UCSD-AML1 (cell line): ENCODE results near the gene RTL10.

ENCODE experiments used
- DNase-seq: peaks from one replicate; lab custom pipeline; 2025; ENCODE audit not compliant: unreplicated experiment; lab: John Stamatoyannopoulos, UW

The RTL10 gene

GRCh38 chr22:19811811-19812771 is 42.6 kb downstream of the RTL10 start:
- no peak for DNase-seq

GRCh38 chr22:19811211-19811621 is 43.5 kb downstream of the RTL10 start:
- DNase-seq, result no peak

- no peak for DNase-seq
These were observed 44.1 kb downstream of the RTL10 start for GRCh38 chr22:19810381-19811201.

GRCh38 chr22:19809741-19810140 is 44.9 kb downstream of the RTL10 start:
- DNase-seq, result no peak

- DNase-seq, result no peak
These were observed 45.7 kb downstream of the RTL10 start for GRCh38 chr22:19808873-19809478.

GRCh38 chr22:19807914-19808872 is 46.5 kb downstream of the RTL10 start:
- DNase-seq, result no peak

- no peak for DNase-seq
These were observed 47.3 kb downstream of the RTL10 start for GRCh38 chr22:19807161-19807913.

GRCh38 chr22:19806213-19807160 is 48.2 kb downstream of the RTL10 start:
- no peak for DNase-seq

GRCh38 chr22:19805821-19806212 is 48.9 kb downstream of the RTL10 start:
- no peak for DNase-seq
